GM13976 (cell line): ENCODE results near the gene PXDN.

Experiments used
- DNase-seq: peaks from one replicate; pipeline ENCODE4 v3.0.0; 2012; ENCODE audit warnings: low spot score
- CTCF ChIP-seq: IDR thresholded peaks from 2 replicates; pipeline ENCODE4 v1.5.1; 2012; ENCODE audit warnings: borderline replicate concordance, mild to moderate bottlenecking; ENCODE audit not compliant: insufficient read depth; ENCODE audit errors: extremely low read depth, missing control alignments, control extremely low read depth
- in situ Hi-C: fragments of 300-500 bp; cut with MboI; formaldehyde crosslinking; loops from one replicate; pipeline ENCODE4 v1.12.0; 2022; ENCODE audit warnings: low sequenced_read_pairs, mixed read lengths, inconsistent platforms; ENCODE audit not compliant: unreplicated experiment

The PXDN gene

GRCh38 chr2:1715184-1716013, 28.9 kb downstream of the PXDN start:
- in situ Hi-C loops: no loop called here
- no peak for TF ChIP-seq CTCF
- no peak for DNase-seq

DNA sequence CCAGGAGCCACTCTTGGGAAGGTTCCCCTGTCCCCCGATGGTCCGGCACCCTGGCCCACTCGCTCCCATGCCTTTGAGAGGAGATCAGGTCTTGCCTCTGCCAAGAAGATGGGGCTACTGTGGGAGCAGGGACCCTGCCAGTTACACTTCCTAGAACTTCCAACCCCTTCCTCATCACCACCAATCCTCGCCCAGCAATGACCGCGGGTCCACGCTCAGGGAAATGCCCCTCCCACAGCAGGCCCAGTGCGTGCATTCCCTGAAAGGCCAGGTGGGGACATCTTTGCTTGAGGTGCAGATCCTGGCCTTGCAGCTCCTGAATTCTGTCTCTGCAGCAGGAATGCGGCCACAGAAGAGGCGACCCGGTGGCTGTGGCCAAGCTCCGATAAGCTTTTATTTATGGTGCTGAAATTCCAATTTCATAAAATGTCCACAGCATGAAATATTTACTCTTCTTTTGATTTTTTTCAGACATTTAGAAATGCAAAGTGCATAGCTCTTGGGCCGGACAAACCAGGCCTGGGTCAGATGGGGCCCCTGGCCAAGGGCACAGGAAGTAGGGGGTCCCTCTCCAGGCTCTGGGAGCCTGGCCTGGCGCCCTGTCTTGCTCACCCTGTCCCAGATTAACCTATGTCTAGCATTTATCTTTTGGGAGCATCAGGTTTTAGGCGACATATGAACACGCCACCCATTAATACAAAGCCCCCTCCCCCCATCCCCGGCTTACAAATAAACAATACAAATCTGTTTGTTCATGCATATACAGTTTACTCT, 29.8 kb downstream of the PXDN start:
- no peak for TF ChIP-seq CTCF
- DNase-seq: no peak
- in situ Hi-C loops: no loop called here

- in situ Hi-C loops: no loop called here
- DNase-seq: no peak
Measured at GRCh38 chr2:1713839-1714236, 30.5 kb downstream of the PXDN start.

DNA sequence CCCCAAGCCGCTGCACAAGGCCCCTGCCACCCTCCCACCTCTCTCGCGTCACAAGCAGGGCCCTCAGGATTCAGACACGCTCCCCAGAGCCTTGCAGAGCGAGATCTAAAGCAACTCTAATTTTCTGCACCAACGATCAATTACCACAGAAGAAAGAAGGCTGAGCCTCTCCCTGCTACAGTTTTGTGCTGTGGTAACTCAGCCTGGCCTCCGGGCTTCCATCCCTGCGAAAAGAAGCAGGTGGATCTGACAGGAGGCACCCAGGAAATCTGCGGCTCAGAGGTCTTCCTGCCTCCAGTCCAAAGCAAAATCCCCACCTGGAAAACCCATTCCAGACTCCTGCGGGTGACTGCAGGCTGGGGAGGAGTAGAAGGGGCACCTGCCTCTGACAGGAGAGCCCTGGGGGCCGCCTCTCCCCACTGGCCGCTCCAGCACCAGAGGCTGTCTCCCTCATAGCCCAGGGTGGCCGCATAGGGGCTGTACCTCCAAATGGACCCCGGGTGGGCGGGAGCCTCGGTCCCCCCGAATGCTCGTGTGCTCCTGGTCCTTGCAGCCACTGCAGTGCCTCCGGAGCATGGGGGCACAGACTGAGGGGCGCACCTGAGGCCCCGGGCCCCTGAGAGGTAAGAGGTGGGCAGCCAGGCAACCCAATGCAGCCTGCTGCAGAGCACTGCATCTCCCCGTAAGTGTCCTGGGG, 31.0 kb downstream of the PXDN start:
- in situ Hi-C loops: no loop called here

More at GRCh38 chr2:1713839-1714236, 30.5 kb downstream of the PXDN start:
- no peak for TF ChIP-seq CTCF

GRCh38 chr2:1709946-1710560, 34.3 kb downstream of the PXDN start:
- no peak for DNase-seq
- in situ Hi-C loops: no loop called here
- TF ChIP-seq CTCF: no peak

More for the DNA sequence above, 31.0 kb downstream of the PXDN start:
- DNase-seq: no peak
- TF ChIP-seq CTCF: no peak

DNA sequence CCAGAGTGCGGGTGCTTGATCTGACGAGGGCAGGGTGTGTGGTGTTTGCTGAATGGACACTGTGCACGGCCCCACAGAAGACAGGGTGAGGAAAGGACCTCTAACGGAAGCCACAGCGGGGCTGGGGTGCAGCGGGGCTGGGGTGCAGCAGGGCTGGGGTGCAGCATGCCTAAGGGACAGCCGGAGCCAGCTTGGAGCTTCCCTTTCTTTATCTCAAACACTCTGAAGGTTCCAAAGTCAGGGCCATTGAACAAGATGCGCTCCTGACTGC, 35.0 kb downstream of the PXDN start:
- no peak for TF ChIP-seq CTCF
- DNase-seq: no peak
- in situ Hi-C loops: no loop called here
